HG02970 (cell line): ENCODE measurements around the gene BMP8B.
"Not testable (repeated sequence)": the region's sequence is repeated elsewhere in the genome, so short reads cannot be mapped to it uniquely, and the experiment has no call there.

Experiments
- ATAC-seq: cut with Tn5 transposase; IDR thresholded peaks from one replicate; pipeline ENCODE4 v1.9.1; 2021; ENCODE audit warnings: mild to moderate bottlenecking, moderate library complexity, moderate number of reproducible peaks; ENCODE audit not compliant: unreplicated experiment, low FRiP score

The BMP8B gene

GRCh38 chr1:39816415-39817090 is 27.9 kb upstream of the BMP8B start:
- peak; percentile 52 for ATAC-seq

GRCh38 chr1:39812913-39813312 is 24.2 kb upstream of the BMP8B start:
- no peak for ATAC-seq

- no peak for ATAC-seq
Observed at GRCh38 chr1:39808784-39809517, 20.3 kb upstream of the BMP8B start.

GRCh38 chr1:39805385-39805784 is 16.7 kb upstream of the BMP8B start:
- no peak for ATAC-seq

- no peak for ATAC-seq
Observed at GRCh38 chr1:39802496-39803260, 14.0 kb upstream of the BMP8B start.

- ATAC-seq = no peak
Observed at GRCh38 chr1:39800471-39800835, 11.8 kb upstream of the BMP8B start.

- peak; percentile 45 for ATAC-seq
Observed at GRCh38 chr1:39799770-39800470, 11.3 kb upstream of the BMP8B start.

- ATAC-seq = peak; percentile 80
Observed at GRCh38 chr1:39798859-39799769, 10.4 kb upstream of the BMP8B start.

GRCh38 chr1:39795651-39796050 is 7.0 kb upstream of the BMP8B start:
- ATAC-seq = no peak

- ATAC-seq = no peak
Observed at GRCh38 chr1:39791838-39792237, 3.2 kb upstream of the BMP8B start.

- no peak for ATAC-seq
Observed at GRCh38 chr1:39789571-39790110, 976 bp upstream of the BMP8B start.

- no peak for ATAC-seq
Observed at GRCh38 chr1:39788426-39788757, 273 bp downstream of the BMP8B start.

- ATAC-seq = not testable (repeated sequence)
Observed at GRCh38 chr1:39787964-39788363, 701 bp downstream of the BMP8B start.

- no peak for ATAC-seq
Observed at GRCh38 chr1:39787468-39787867, 1.2 kb downstream of the BMP8B start.

GRCh38 chr1:39787108-39787375 is 1.6 kb downstream of the BMP8B start:
- not testable (repeated sequence) for ATAC-seq

GRCh38 chr1:39786303-39787107 is 2.2 kb downstream of the BMP8B start:
- ATAC-seq = not testable (repeated sequence)

- not testable (repeated sequence) for ATAC-seq
Observed at GRCh38 chr1:39782685-39783084, 6.0 kb downstream of the BMP8B start.

- no peak for ATAC-seq
Observed at GRCh38 chr1:39782103-39782502, 6.6 kb downstream of the BMP8B start.

- no peak for ATAC-seq
Observed at GRCh38 chr1:39781349-39781715, 7.3 kb downstream of the BMP8B start.
